Transverse colon (tissue), 4 donors: ENCODE measurements around the gene DGUOK. TPM values are rescaled to one million over a fixed set of nuclear protein-coding genes. Genes with fewer than 3 reads are reported as not detected.
A peak's percentile ranks its signal among the peaks of the same experiment; 100 is the strongest.

ENCODE experiments used
- DNase-seq: peaks from one replicate; pipeline ENCODE4 v3.0.0-alpha.2; 2019
- H3K27ac ChIP-seq, 4 donors: fragments of 200-600 bp; sonication (generic); 2 replicates each; pipeline ENCODE4 v1.5.1; 2016 to 2018; ENCODE audit warnings: inconsistent platforms in 4 of 4
- H3K27me3 ChIP-seq: fragments of 200-600 bp; sonication (generic); 2 replicates; pipeline ENCODE4 v1.5.1; 2017; ENCODE audit warnings: inconsistent platforms
- H3K36me3 ChIP-seq, 4 donors: fragments of 200-600 bp; sonication (generic); 2 replicates each; pipeline ENCODE4 v1.5.1; 2017 to 2019; ENCODE audit warnings: inconsistent platforms in 4 of 4
- H3K4me1 ChIP-seq, 4 donors: fragments of 200-600 bp; sonication (generic); 2 replicates each; pipeline ENCODE4 v1.5.1; 2017 to 2020; ENCODE audit warnings: inconsistent platforms in 4 of 4
- H3K4me3 ChIP-seq, 4 donors: fragments of 200-600 bp; sonication (generic); 1 replicate in 1 of 4; 2 replicates in 3 of 4; pipeline versions ENCODE4 v1.5.1 to v1.6.1; 2017 to 2019; ENCODE audit warnings: inconsistent platforms in 4 of 4
- H3K9me3 ChIP-seq, 2 donors: fragments of 200-600 bp; sonication (generic); 2 replicates each; pipeline ENCODE4 v1.5.1; 2017 to 2019; ENCODE audit warnings: inconsistent platforms in 2 of 2
- EP300 ChIP-seq: sonication (generic); formaldehyde crosslinking; IDR thresholded peaks from one replicate; pipeline ENCODE4 v1.6.1; 2017; ENCODE audit warnings: antibody characterized with exemption, low read depth
- POLR2A ChIP-seq: fragments of 450-650 bp; IDR thresholded peaks from one replicate; pipeline ENCODE4 v1.6.1; 2016; ENCODE audit warnings: antibody characterized with exemption, mild to moderate bottlenecking, moderate library complexity
- POLR2AphosphoS5 ChIP-seq, 3 donors: sonication (generic); formaldehyde crosslinking; IDR thresholded peaks; one replicate each; pipeline ENCODE4 v1.6.1; 2016; ENCODE audit warnings: antibody characterized with exemption in 3 of 3
- WGBS, 2 donors: methylation state at CpG; one replicate each; pipeline ENCODE4 v1.1.5; 2018; ENCODE audit warnings: low coverage in 1 of 2; 5-methylcytosine and 5-hydroxymethylcytosine counted together
- in situ Hi-C, 4 donors: fragments of 200-750 bp; cut with MboI; loops; one replicate each; pipeline versions ENCODE4 v1.15.0 to v1.15.1; 2017; ENCODE audit warnings: low sequenced_read_pairs in 3 of 4, low pct_ligation_motif_present in 1 of 4, low pct_unique_long_range_greater_than_20kb in 1 of 4
- intact Hi-C: fragments of 100-400 bp; cut with DNase I; formaldehyde crosslinking; loops from one replicate; pipeline ENCODE4 v1.15.1; 2023; ENCODE audit warnings: low total_unique reads
- total RNA-seq, 4 donors: library from RNA; depleted of rRNA; stranded (reverse); fragments of >200 nt; gene quantifications; one replicate each; pipeline ENCODE4 v1.1.0, GENCODE V29; 2016
- TF ChIP-seq, protein P1 (sequence below), 5 experiments: fragments of 200-600 bp in 3 of 5; fragments of 450-650 bp in 2 of 5; sonication (generic) in 3 of 5; IDR thresholded peaks; 1 replicate in 2 of 5; 2 replicates in 3 of 5; pipeline ENCODE4 v1.5.1; 2016 to 2017; ENCODE audit warnings: antibody characterized with exemption in 5 of 5, inconsistent platforms in 3 of 5, mild to moderate bottlenecking in 2 of 5, moderate library complexity in 1 of 5

The DGUOK gene
- total RNA-seq, 4 donors from 2014 or later = 27.3 to 49.7 (median 40.3) TPM

DNA sequence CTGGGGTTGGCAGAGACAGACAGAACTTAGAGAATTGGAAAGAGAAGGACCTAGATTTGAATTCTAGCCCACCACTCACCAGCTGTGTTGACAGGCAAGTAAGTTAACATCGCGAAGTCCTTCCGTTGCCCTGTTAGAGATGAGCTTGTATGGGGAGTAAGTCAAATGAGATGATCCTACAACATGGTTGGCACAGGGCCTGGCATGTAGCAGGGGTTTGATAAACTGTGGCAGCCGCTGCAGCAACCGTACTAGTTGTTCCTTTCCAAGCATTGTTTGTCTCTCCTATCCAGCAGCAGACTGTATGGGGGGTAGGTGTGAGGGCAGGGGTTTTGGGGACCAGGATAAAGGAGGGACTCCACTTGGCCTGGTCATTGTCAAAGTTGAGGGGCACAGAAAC is 74.0 kb downstream of the DGUOK start:
- Histone ChIP-seq H3K36me3 (no peaks in the 10 kb centered on the region), H3K4me3 (no peak overlapping the region), H3K9me3 (no peaks in the 10 kb centered on the region), H3K4me1 (peaks cover 6 to 47% (median 28%) of the 10 kb centered on the region in 4 donors), H3K27me3 (no peaks in the 10 kb centered on the region), H3K27ac (no peak overlapping the region)
- 77 to 92% methylated on average over 2 to 5 of the region's 5 CpGs for WGBS, 2 donors
- DNase-seq = no peak
- TF ChIP-seq POLR2A (no peak), POLR2AphosphoS5 (IDR thresholded peaks at IDR 0.05) (no peak), EP300 (no peak)
- TF ChIP-seq, protein P1, sequence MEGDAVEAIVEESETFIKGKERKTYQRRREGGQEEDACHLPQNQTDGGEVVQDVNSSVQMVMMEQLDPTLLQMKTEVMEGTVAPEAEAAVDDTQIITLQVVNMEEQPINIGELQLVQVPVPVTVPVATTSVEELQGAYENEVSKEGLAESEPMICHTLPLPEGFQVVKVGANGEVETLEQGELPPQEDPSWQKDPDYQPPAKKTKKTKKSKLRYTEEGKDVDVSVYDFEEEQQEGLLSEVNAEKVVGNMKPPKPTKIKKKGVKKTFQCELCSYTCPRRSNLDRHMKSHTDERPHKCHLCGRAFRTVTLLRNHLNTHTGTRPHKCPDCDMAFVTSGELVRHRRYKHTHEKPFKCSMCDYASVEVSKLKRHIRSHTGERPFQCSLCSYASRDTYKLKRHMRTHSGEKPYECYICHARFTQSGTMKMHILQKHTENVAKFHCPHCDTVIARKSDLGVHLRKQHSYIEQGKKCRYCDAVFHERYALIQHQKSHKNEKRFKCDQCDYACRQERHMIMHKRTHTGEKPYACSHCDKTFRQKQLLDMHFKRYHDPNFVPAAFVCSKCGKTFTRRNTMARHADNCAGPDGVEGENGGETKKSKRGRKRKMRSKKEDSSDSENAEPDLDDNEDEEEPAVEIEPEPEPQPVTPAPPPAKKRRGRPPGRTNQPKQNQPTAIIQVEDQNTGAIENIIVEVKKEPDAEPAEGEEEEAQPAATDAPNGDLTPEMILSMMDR (IDR thresholded peaks at IDR 0.05) = no peak
- in situ Hi-C loops (no loop called here), intact Hi-C loops (no loop called here)

DNA sequence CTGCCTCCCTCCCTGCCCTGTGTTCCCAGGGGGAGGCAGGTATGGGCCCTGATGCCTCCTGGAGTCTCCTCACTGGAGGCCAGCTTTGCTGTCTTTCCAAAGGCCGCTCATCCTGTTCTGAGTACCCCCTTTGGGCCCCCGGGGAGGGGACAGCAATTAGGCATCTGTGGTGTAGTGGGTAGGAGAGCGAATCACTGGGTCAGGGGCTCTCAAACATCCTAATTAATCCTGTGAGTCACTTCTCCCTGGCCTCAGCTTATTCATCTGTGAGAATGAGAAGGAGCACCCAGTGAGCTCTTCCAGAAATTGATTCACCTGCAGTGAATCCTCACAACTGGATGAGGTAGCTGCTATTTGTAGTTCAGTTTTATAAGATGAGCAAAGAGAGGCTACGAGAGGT is 74.4 kb downstream of the DGUOK start:
- 80 to 83% methylated on average over 1 to 4 of the region's 4 CpGs for WGBS, 2 donors
- in situ Hi-C loops = no loop called here
- H3K27me3 ChIP-seq = no peaks in the 10 kb centered on the region
- H3K36me3 ChIP-seq = no peaks in the 10 kb centered on the region
- DNase-seq = no peak
- intact Hi-C loops = no loop called here
- H3K9me3 ChIP-seq = no peaks in the 10 kb centered on the region
- H3K27ac ChIP-seq = no peak overlapping the region
- no peak overlapping the region for H3K4me3 ChIP-seq
- TF ChIP-seq POLR2AphosphoS5 (IDR thresholded peaks at IDR 0.05) = no peak
- peaks cover 6 to 48% (median 30%) of the 10 kb centered on the region in 4 donors for H3K4me1 ChIP-seq

DNA sequence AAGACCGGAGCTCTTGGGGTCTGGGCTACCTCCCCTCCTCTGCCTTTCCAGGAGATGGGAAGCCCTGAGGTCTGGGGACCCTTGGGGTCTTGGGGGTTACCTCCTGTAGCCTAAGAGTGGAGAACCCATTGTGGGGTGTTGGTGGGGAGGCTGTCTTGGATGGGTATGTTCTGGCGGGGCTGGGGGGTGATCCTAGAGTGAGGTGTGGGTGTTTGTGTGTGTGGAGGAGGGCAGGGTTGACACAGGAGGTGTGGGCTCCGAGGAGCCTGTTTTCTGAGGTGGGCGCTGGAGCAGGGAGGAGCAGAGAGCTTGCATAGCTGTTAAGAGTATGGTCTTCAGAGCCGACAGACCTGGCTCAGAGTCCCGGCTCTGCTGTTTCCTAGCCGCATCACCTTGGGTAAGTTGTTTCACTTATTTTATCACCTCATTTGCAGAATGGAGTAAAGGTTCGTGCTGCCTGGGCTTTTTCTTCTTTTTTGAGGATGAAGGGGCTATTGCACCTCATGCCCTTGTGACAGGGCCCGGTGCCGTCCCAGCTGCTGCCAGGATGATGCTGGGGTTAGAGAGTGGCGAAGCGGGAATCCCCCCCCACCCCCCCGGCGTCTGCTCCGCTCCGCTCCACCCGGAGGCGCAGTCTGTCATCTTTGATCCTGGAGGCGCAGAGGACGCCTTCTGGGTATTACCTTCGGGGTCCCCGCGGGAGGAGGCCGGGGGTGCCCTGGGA is 75.3 kb downstream of the DGUOK start:
- H3K36me3 ChIP-seq = no peaks in the 10 kb centered on the region

DNA sequence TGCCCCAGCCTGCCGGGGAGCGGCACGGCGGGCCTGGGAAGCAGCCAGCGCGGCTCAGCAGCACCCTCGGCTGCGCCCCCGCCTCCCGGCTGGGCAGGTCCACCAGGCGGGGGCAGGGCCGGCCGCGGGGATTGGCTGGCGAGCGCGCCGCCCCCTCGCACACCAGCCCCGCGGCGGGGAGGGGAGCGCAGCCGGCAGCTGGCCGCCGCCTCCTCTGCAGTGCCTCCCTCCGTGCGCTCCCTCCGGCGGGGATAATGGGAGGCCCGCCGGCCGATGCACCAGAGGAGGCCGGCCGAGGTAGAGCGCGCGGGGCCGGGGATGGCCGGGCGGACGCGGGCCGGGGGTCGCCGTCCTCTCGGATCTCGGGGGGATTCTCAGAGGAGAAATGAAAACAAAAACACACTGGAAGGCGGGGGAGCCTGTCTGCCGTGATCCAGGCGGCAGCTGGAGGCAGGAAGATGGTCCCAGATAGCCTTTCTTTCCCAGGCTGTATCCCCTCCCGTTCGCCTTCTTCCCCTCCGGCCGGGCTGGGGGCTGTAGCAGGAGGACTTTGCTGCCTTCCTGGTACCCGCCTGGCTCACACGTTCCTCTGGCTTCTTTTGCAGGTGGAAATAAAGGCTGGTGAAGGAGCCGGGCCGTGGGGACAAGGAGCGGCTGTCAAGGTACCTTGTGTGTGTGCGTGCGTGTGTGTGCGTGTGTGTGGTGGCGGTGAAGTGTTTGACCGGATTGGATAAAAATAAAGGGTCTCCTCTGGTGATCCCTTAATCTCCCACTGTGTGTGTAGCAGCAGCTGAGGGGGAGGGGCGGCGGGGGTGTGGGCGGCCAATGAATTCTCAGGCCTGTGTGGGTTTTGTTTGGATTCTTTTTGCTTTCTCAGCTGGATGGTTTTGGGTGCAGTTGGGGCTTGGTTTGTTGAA is 76.1 kb downstream of the DGUOK start:
- in situ Hi-C loops = no loop called here
- Histone ChIP-seq H3K27ac (peak overlapping the region; percentile 49 to 75 (median 58)), H3K9me3 (no peaks in the 10 kb centered on the region), H3K4me1 (peaks cover 6 to 58% (median 31%) of the 10 kb centered on the region in 4 donors), H3K27me3 (no peaks in the 10 kb centered on the region), H3K4me3 (peak overlapping the region; percentile 19 to 51 (median 44)), H3K36me3 (no peaks in the 10 kb centered on the region)
- 14 to 20% methylated on average over 2 to 42 of the region's 68 CpGs for WGBS, 2 donors
- DNase-seq = peak; percentile 85
- TF ChIP-seq, protein P1 (IDR thresholded peaks at IDR 0.05) = peak in 2 of 5 experiments; percentile 16 to 22
- peak; percentile 15 to 65 (median 63) for TF ChIP-seq POLR2AphosphoS5 (IDR thresholded peaks at IDR 0.05)
- TF ChIP-seq POLR2A = no peak
- intact Hi-C loops = no loop called here

More for the DNA sequence above, 75.3 kb downstream of the DGUOK start:
- TF ChIP-seq POLR2AphosphoS5 (IDR thresholded peaks at IDR 0.05) (no peak), EP300 (no peak), POLR2A (no peak)
- TF ChIP-seq, protein P1 (IDR thresholded peaks at IDR 0.05) = no peak
- intact Hi-C loops = no loop called here
- 38% methylated on average over 8 of the region's 24 CpGs; no CpG with 5 or more reads in 1 of the 2 donors for WGBS, 2 donors
- H3K4me1 ChIP-seq = peaks cover 6 to 54% (median 30%) of the 10 kb centered on the region in 4 donors
- peak overlapping the region; percentile 19 to 51 (median 44) for H3K4me3 ChIP-seq
- in situ Hi-C loops = no loop called here
- peak overlapping the region; percentile 30 to 75 (median 47) for H3K27ac ChIP-seq
- no peaks in the 10 kb centered on the region for H3K27me3 ChIP-seq
- no peaks in the 10 kb centered on the region for H3K9me3 ChIP-seq
- no peak for DNase-seq
